Measurements from ENCODE around the gene PPT2.
"Not testable (repeated sequence)": the region's sequence is repeated elsewhere in the genome, so short reads cannot be mapped to it uniquely, and the experiment has no call there.

Gene PPT2

GRCh38 chr6:32190911-32191677 lies 37.2 kb downstream of the PPT2 start:
- DNase-seq, result no peak

GRCh38 chr6:32191696-32192607 lies 38.0 kb downstream of the PPT2 start:
- no peak for DNase-seq

- DNase-seq, result peak; percentile 55
Measured at GRCh38 chr6:32192608-32193039, 38.7 kb downstream of the PPT2 start, which contains the start of gene GPSM3. TSS of gene GPSM3 (minus strand) at chr6:32192643. CDS start at chr6:32192513, 130 bp downstream.

- DNase-seq, result not testable (repeated sequence)
Measured at GRCh38 chr6:32193096-32193495, 39.2 kb downstream of the PPT2 start.

- DNase-seq, result no peak
Measured at GRCh38 chr6:32194388-32194787, 40.4 kb downstream of the PPT2 start.

GRCh38 chr6:32194825-32195651 lies 41.1 kb downstream of the PPT2 start:
- no peak for DNase-seq

- DNase-seq, result peak; percentile 100
Measured at GRCh38 chr6:32195652-32195901, 41.6 kb downstream of the PPT2 start.

- DNase-seq, result peak; percentile 59
Measured at GRCh38 chr6:32195902-32196681, 42.2 kb downstream of the PPT2 start.

- no peak for DNase-seq
Measured at GRCh38 chr6:32196682-32197616, 43.0 kb downstream of the PPT2 start.

GRCh38 chr6:32198345-32198696 lies 44.4 kb downstream of the PPT2 start:
- no peak for DNase-seq

GRCh38 chr6:32198866-32199265 lies 44.9 kb downstream of the PPT2 start:
- DNase-seq, result no peak

- DNase-seq, result no peak
Measured at GRCh38 chr6:32200711-32201475, 47.0 kb downstream of the PPT2 start.

- DNase-seq, result no peak
Measured at GRCh38 chr6:32202186-32202585, 48.2 kb downstream of the PPT2 start.

GRCh38 chr6:32203426-32204267 lies 49.7 kb downstream of the PPT2 start:
- DNase-seq, result no peak

- no peak for DNase-seq
Measured at GRCh38 chr6:32204268-32204715, 50.4 kb downstream of the PPT2 start.

GRCh38 chr6:32208996-32209395 lies 55.1 kb downstream of the PPT2 start:
- no peak for DNase-seq

GRCh38 chr6:32210191-32210601 lies 56.3 kb downstream of the PPT2 start:
- DNase-seq, result no peak

- DNase-seq, result not testable (repeated sequence)
Measured at GRCh38 chr6:32211432-32211831, 57.5 kb downstream of the PPT2 start.

- no peak for DNase-seq
Measured at GRCh38 chr6:32212076-32212760, 58.3 kb downstream of the PPT2 start.

All from activated CD8-positive, alpha-beta memory T cell treated with anti-CD3 and anti-CD28 coated beads, Interleukin-2, amount 50 U/mL, for 4 hours (primary cell).